ENCODE results near the gene SMARCAD1.

The SMARCAD1 gene

GRCh38 chr4:94219402-94219801 lies 11.7 kb downstream of the SMARCAD1 start:
- POLR2A ChIA-PET = no interaction called here
- TF ChIP-seq, protein P1, sequence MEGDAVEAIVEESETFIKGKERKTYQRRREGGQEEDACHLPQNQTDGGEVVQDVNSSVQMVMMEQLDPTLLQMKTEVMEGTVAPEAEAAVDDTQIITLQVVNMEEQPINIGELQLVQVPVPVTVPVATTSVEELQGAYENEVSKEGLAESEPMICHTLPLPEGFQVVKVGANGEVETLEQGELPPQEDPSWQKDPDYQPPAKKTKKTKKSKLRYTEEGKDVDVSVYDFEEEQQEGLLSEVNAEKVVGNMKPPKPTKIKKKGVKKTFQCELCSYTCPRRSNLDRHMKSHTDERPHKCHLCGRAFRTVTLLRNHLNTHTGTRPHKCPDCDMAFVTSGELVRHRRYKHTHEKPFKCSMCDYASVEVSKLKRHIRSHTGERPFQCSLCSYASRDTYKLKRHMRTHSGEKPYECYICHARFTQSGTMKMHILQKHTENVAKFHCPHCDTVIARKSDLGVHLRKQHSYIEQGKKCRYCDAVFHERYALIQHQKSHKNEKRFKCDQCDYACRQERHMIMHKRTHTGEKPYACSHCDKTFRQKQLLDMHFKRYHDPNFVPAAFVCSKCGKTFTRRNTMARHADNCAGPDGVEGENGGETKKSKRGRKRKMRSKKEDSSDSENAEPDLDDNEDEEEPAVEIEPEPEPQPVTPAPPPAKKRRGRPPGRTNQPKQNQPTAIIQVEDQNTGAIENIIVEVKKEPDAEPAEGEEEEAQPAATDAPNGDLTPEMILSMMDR (IDR thresholded peaks at IDR 0.05; ENCODE audit: insufficient read depth, low read length, missing control alignments) = no peak
- DNase-seq (ENCODE audit: low read depth, low spot score) = no peak
- no peak overlapping the region for H3K4me3 ChIP-seq (ENCODE audit: low read depth, low read length)
- CTCF ChIA-PET = no interaction called here

- no peak for DNase-seq (ENCODE audit: low read depth, low spot score)
- CTCF ChIA-PET = no interaction called here
- POLR2A ChIA-PET = interaction anchor here (0.6 kb wide), 1 partner anchor 230 kb away, joined by 3 read pairs; the partner anchor contains the start of gene PDLIM5
- TF ChIP-seq, protein P1 (IDR thresholded peaks at IDR 0.05; ENCODE audit: insufficient read depth, low read length, missing control alignments) = no peak
- H3K4me3 ChIP-seq (ENCODE audit: low read depth, low read length) = no peak overlapping the region
These were observed 14.3 kb downstream of the SMARCAD1 start for GRCh38 chr4:94221916-94222315.

- DNase-seq (ENCODE audit: low read depth, low spot score) = no peak
- TF ChIP-seq, protein P1 (IDR thresholded peaks at IDR 0.05; ENCODE audit: insufficient read depth, low read length, missing control alignments) = no peak
- H3K4me3 ChIP-seq (ENCODE audit: low read depth, low read length) = no peak overlapping the region
- ChIA-PET CTCF (no interaction called here), POLR2A (no interaction called here)
These were observed 17.8 kb downstream of the SMARCAD1 start for GRCh38 chr4:94225449-94225848.

DNA sequence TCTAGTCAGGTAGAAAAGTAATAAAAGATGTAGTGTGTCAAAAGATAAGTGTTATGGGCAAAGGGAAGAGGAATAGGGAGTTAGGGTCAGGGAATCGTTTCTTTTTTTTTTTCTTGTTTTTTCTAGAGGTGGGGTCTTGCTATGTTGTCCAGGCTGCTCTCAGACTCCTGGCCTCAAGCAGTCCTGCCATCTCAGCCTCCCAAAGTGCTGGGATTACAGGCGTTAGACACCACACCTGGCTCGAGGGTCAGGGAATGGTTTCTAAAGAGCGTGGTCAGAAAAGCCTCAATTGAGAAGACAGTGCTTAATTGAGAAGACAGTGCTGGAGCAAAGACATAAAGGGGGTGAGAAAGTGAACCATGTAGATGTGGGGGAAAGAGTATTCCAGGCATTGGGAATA lies 19.1 kb downstream of the SMARCAD1 start:
- CTCF ChIA-PET = no interaction called here
- no peak overlapping the region for H3K4me3 ChIP-seq (ENCODE audit: low read depth, low read length)
- POLR2A ChIA-PET = no interaction called here
- no peak for DNase-seq (ENCODE audit: low read depth, low spot score)
- TF ChIP-seq, protein P1 (IDR thresholded peaks at IDR 0.05; ENCODE audit: insufficient read depth, low read length, missing control alignments) = no peak

DNA sequence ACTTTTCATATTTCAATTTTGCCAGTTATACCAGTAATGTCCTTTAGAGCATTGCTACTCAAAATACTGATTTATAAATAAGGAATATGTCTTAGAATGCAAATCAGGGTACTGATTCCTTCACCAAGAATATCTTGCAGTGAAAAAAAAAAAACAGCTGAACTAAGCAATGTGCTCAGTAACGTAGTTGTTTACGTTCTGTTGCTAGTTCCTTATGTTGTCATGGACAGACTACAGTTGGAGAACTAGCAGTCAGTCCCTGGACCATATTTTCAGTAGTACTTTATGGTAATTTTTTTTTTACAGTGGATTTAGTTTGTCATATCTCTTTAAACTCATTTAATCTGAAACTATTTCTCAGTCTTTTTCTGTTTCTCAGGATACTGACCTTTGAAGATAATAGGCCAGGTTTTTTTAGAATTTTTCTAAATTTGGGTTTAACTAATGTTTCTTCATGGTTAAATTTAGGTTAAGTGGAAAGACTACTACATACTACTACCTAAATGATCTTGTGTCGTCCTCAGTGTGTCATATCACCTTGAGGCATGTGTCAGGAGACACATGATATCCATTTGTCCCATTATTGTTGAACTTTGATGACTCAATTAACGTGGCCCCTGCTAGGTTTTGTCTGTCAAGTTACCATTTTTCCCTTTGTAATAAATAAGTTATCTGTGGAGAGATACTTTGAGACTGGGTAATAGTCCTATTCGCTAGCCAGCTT lies 21.0 kb downstream of the SMARCAD1 start:
- ChIA-PET CTCF (no interaction called here), POLR2A (no interaction called here)
- TF ChIP-seq, protein P1 (IDR thresholded peaks at IDR 0.05; ENCODE audit: insufficient read depth, low read length, missing control alignments) = no peak
- DNase-seq (ENCODE audit: low read depth, low spot score) = no peak
- no peak overlapping the region for H3K4me3 ChIP-seq (ENCODE audit: low read depth, low read length)

GRCh38 chr4:94232519-94232918 lies 24.9 kb downstream of the SMARCAD1 start:
- TF ChIP-seq, protein P1 (IDR thresholded peaks at IDR 0.05; ENCODE audit: insufficient read depth, low read length, missing control alignments) = no peak
- DNase-seq (ENCODE audit: low read depth, low spot score) = no peak
- ChIA-PET CTCF (no interaction called here), POLR2A (no interaction called here)
- no peak overlapping the region for H3K4me3 ChIP-seq (ENCODE audit: low read depth, low read length)

Measured in AG04449 (cell line).